Measurements from ENCODE around the gene ZNF554.

The ZNF554 gene

DNA sequence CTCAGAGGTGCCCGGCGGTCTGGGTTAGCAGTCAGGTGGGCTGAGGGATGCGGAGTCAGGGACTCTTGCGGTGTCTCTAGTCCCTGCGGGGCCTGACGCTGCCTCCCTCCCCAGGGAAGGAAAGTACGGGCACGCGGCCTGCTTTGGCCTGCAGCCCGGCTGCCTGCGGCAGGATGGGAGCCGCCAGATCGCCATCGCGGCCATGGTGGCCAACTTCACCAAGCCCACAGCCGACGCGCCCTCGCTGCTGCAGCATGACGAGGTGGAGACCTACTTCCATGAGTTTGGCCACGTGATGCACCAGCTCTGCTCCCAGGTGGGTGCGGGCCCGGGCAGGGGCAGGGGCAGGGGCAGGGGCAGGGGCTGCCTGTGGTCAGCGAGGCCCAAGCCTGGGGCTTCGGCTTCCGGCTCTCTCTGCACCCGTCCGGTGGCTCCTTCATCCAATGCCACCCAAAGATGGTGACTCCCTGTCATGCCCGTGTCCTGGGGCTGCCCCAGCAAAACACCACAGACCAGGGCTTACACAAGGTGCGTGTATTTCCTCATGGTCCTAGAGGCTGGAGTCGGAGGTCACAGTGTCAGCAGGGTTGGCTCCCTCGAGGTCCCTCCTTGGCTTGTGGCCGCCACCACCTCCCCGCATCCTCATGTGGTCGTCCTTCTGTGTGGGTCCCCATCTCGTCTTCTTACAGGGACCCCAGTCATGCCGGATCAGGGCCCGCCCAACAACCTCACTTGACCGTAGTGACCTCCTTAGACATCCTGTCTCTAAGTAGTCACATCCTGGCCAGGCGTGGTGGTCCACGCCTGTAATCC, 11.3 kb upstream of the ZNF554 start:
- H3K27ac ChIP-seq (ENCODE audit: low read depth, low read length): no peak overlapping the region
- no peak overlapping the region for H3K56ac ChIP-seq (ENCODE audit: low read length)
- H4K5ac ChIP-seq (ENCODE audit: low read length): no peak overlapping the region
- no peaks in the 10 kb centered on the region for H3K27me3 ChIP-seq (ENCODE audit: insufficient read depth, low read length, poor library complexity)
- no peak overlapping the region for H2AK5ac ChIP-seq (ENCODE audit: low read length)
- H3K4me2 ChIP-seq (ENCODE audit: low read length): no peak overlapping the region
- DNase-seq: no peak
- H3K36me3 ChIP-seq (ENCODE audit: control insufficient read depth, insufficient read depth, low read length): peaks cover 10% of the 10 kb centered on the region
- no peaks in the 10 kb centered on the region for H3K79me1 ChIP-seq (ENCODE audit: low read length)
- H4K8ac ChIP-seq (ENCODE audit: low read depth, low read length): no peak overlapping the region
- H3K4me3 ChIP-seq (ENCODE audit: low read length): no peak overlapping the region
- H2BK120ac ChIP-seq (ENCODE audit: low read depth, low read length): no peak overlapping the region
- no peak overlapping the region for H2BK5ac ChIP-seq (ENCODE audit: low read length)
- H3K4ac ChIP-seq (ENCODE audit: low read depth, low read length): no peak overlapping the region
- H3K79me2 ChIP-seq (ENCODE audit: control insufficient read depth, insufficient read depth, low read length): no peaks in the 10 kb centered on the region
- H3K18ac ChIP-seq (ENCODE audit: low read length): no peak overlapping the region
- no peaks in the 10 kb centered on the region for H3K4me1 ChIP-seq (ENCODE audit: control insufficient read depth, low read depth, low read length)
- no peak overlapping the region for H3K9ac ChIP-seq (ENCODE audit: low read length)
- no CpG with 5 or more reads among the region's 41 CpGs for WGBS (ENCODE audit: extremely low coverage, insufficient coverage, low lambda C conversion rate)
- no peak overlapping the region for H2BK15ac ChIP-seq (replicated peaks; ENCODE audit: low read depth)
- H3K23ac ChIP-seq (ENCODE audit: low read length): no peak overlapping the region

DNA sequence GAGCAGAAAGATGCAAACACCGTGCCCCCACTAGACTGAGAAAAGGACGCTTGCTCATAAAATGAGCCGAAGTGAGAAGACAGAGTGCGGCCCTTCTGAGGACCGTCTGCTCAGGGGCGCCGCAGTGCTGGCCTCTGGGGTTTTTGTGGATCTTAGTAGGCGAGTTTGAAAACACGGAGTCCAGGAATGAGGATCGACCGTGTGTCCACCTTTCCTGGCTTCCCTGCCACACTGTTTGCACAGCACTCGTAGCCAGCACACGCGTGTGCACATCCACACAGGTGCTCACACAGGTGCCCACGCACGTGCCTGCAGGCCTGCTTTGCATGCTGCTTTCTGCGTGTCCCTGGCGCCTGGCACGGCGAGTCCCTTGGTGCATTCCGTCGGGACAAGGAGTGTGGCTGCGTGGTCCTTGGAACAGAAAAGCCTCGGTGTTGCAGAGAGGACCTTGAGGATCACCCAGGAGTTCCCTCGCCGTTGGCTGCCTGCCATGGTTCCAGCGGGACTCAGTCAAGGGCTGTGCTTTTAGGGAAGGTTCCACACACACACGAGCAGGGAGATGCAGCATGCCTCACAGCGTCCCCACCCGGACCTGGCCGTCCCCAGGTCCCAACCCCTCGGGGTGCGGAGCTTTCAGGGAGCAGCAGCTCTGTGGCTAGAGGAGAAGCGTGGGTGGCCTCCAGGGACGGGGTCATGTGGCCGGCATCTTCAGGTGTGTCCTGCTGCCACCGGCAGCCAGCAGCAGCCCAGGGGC, 10.1 kb upstream of the ZNF554 start:
- Histone ChIP-seq H3K4ac (ENCODE audit: low read depth, low read length) (no peak overlapping the region), H3K79me1 (ENCODE audit: low read length) (no peaks in the 10 kb centered on the region), H3K4me3 (ENCODE audit: low read length) (no peak overlapping the region), H4K8ac (ENCODE audit: low read depth, low read length) (no peak overlapping the region), H2BK15ac (replicated peaks; ENCODE audit: low read depth) (no peak overlapping the region), H3K79me2 (ENCODE audit: control insufficient read depth, insufficient read depth, low read length) (no peaks in the 10 kb centered on the region), H3K4me1 (ENCODE audit: control insufficient read depth, low read depth, low read length) (no peaks in the 10 kb centered on the region), H3K18ac (ENCODE audit: low read length) (no peak overlapping the region), H3K27me3 (ENCODE audit: insufficient read depth, low read length, poor library complexity) (no peaks in the 10 kb centered on the region), H3K4me2 (ENCODE audit: low read length) (no peak overlapping the region), H2BK5ac (ENCODE audit: low read length) (no peak overlapping the region), H3K36me3 (ENCODE audit: control insufficient read depth, insufficient read depth, low read length) (peaks cover 10% of the 10 kb centered on the region), H3K56ac (ENCODE audit: low read length) (no peak overlapping the region), H2BK120ac (ENCODE audit: low read depth, low read length) (no peak overlapping the region), H3K9ac (ENCODE audit: low read length) (no peak overlapping the region), H3K27ac (ENCODE audit: low read depth, low read length) (no peak overlapping the region), H2AK5ac (ENCODE audit: low read length) (no peak overlapping the region), H3K23ac (ENCODE audit: low read length) (no peak overlapping the region), H4K5ac (ENCODE audit: low read length) (no peak overlapping the region)
- no peak for DNase-seq
- WGBS (ENCODE audit: extremely low coverage, insufficient coverage, low lambda C conversion rate): no CpG with 5 or more reads among the region's 37 CpGs

DNA sequence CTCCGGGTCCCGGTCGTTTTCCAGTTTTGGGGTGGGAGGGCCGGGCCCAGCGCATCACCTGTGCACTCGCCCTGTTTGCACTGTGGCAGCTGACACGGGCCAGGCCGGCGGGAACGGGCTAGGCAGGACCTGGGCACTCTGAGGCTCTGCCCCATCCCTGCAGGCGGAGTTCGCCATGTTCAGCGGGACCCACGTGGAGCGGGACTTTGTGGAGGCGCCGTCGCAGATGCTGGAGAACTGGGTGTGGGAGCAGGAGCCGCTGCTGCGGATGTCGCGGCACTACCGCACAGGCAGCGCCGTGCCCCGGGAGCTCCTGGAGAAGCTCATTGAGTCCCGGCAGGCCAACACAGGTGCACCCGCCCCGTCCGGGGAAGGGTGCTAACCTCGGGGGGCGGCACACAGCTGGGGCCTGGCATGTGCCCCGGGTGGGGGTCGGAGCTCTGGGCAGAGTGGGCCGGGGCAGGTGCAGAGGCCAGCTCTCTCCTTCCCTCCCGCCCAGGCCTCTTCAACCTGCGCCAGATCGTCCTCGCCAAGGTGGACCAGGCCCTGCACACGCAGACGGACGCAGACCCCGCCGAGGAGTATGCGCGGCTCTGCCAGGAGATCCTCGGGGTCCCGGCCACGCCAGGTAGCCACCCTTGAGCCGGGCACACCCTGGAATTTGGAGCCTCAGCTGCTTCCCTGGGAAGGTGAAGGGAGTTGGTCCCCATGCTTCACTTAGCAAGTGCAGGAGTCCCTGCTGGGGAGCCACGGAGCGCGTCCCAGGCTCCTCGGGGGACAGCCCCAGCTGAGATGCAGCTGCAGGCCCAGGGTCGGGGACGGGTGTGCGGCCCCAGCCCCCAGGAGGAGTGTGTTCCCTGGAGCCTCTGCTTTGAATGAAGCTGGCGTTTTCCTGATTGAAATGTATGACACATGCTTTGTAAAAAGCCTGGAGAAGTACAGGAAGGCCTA, 9.3 kb upstream of the ZNF554 start:
- H3K4me2 ChIP-seq (ENCODE audit: low read length): no peak overlapping the region
- no peaks in the 10 kb centered on the region for H3K4me1 ChIP-seq (ENCODE audit: control insufficient read depth, low read depth, low read length)
- no peaks in the 10 kb centered on the region for H3K27me3 ChIP-seq (ENCODE audit: insufficient read depth, low read length, poor library complexity)
- H3K79me1 ChIP-seq (ENCODE audit: low read length): no peaks in the 10 kb centered on the region
- H3K56ac ChIP-seq (ENCODE audit: low read length): no peak overlapping the region
- no peak overlapping the region for H3K4ac ChIP-seq (ENCODE audit: low read depth, low read length)
- H3K9ac ChIP-seq (ENCODE audit: low read length): no peak overlapping the region
- no peak overlapping the region for H4K8ac ChIP-seq (ENCODE audit: low read depth, low read length)
- no peak overlapping the region for H3K23ac ChIP-seq (ENCODE audit: low read length)
- no peak overlapping the region for H2BK120ac ChIP-seq (ENCODE audit: low read depth, low read length)
- H3K4me3 ChIP-seq (ENCODE audit: low read length): no peak overlapping the region
- DNase-seq: no peak
- H3K79me2 ChIP-seq (ENCODE audit: control insufficient read depth, insufficient read depth, low read length): no peaks in the 10 kb centered on the region
- no peak overlapping the region for H3K18ac ChIP-seq (ENCODE audit: low read length)
- no peak overlapping the region for H2BK15ac ChIP-seq (replicated peaks; ENCODE audit: low read depth)
- no peak overlapping the region for H2BK5ac ChIP-seq (ENCODE audit: low read length)
- peaks cover 6% of the 10 kb centered on the region for H3K36me3 ChIP-seq (ENCODE audit: control insufficient read depth, insufficient read depth, low read length)
- no peak overlapping the region for H3K27ac ChIP-seq (ENCODE audit: low read depth, low read length)
- H4K5ac ChIP-seq (ENCODE audit: low read length): no peak overlapping the region
- no CpG with 5 or more reads among the region's 58 CpGs for WGBS (ENCODE audit: extremely low coverage, insufficient coverage, low lambda C conversion rate)
- no peak overlapping the region for H2AK5ac ChIP-seq (ENCODE audit: low read length)

DNA sequence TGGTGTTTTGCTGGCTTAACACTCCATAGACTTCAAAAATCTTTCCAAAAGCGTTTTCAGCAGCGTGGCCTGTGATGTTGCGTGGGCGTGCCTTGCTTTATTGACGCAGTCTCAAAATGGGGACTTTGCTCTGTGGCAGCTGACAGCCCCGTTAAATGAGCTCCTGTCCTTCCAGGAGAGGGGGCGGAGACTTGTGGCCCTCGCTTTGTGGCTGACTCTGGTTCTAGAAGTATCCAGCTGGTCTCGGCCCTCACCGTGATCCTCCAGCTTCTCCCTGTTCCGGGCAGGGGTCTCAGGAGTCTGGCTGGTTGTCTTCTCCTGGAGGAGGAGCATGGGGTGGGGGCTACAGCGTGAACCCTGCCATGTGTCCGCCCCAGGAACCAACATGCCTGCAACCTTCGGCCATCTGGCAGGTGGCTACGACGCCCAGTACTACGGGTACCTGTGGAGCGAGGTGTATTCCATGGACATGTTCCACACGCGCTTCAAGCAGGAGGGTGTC, 8.4 kb upstream of the ZNF554 start:
- Histone ChIP-seq H3K79me1 (ENCODE audit: low read length) (no peaks in the 10 kb centered on the region), H3K4me1 (ENCODE audit: control insufficient read depth, low read depth, low read length) (no peaks in the 10 kb centered on the region), H3K27me3 (ENCODE audit: insufficient read depth, low read length, poor library complexity) (no peaks in the 10 kb centered on the region), H4K8ac (ENCODE audit: low read depth, low read length) (no peak overlapping the region), H2BK120ac (ENCODE audit: low read depth, low read length) (no peak overlapping the region), H3K79me2 (ENCODE audit: control insufficient read depth, insufficient read depth, low read length) (no peaks in the 10 kb centered on the region), H2AK5ac (ENCODE audit: low read length) (no peak overlapping the region), H2BK5ac (ENCODE audit: low read length) (no peak overlapping the region), H3K4me2 (ENCODE audit: low read length) (no peak overlapping the region), H3K9ac (ENCODE audit: low read length) (no peak overlapping the region), H3K4me3 (ENCODE audit: low read length) (no peak overlapping the region), H3K36me3 (ENCODE audit: control insufficient read depth, insufficient read depth, low read length) (peaks cover 6% of the 10 kb centered on the region), H2BK15ac (replicated peaks; ENCODE audit: low read depth) (no peak overlapping the region), H3K23ac (ENCODE audit: low read length) (no peak overlapping the region), H3K56ac (ENCODE audit: low read length) (no peak overlapping the region), H4K5ac (ENCODE audit: low read length) (no peak overlapping the region), H3K27ac (ENCODE audit: low read depth, low read length) (no peak overlapping the region), H3K18ac (ENCODE audit: low read length) (no peak overlapping the region), H3K4ac (ENCODE audit: low read depth, low read length) (no peak overlapping the region)
- no CpG with 5 or more reads among the region's 20 CpGs for WGBS (ENCODE audit: extremely low coverage, insufficient coverage, low lambda C conversion rate)
- DNase-seq: no peak

DNA sequence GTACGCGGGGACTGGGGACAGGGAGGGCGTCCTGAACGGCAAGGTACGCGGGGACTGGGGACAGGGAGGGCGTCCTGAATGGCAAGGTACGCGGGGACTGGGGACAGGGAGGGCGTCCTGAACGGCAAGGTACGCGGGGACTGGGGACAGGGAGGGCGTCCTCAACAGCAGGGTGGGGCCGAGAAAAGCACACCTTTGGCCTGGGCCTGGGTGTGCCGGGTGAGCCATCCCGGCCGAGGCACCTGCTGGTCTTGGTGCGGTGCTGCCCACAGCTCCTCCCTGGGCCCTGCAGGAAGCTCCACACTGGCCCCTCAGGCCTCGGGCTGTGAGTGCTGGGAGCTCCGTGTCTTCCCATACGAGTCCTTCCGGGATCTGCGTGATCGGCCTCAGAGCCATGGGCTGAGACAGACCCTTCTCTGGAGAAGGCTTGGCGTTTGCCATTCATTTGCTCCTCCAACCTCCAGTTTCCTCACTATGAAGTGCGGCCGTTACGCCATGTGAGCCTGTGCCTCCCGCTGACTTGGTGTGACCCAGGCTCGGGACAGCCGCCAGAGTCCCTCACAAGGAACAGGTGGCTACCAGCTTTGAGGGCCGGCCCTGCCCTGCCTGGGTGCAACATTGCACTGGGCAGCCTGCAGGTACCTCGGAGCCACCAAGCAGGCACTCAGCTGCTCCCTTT, 7.8 kb upstream of the ZNF554 start:
- peaks cover 3% of the 10 kb centered on the region for H3K36me3 ChIP-seq (ENCODE audit: control insufficient read depth, insufficient read depth, low read length)
- WGBS (ENCODE audit: extremely low coverage, insufficient coverage, low lambda C conversion rate): no CpG with 5 or more reads among the region's 34 CpGs
- no peaks in the 10 kb centered on the region for H3K4me1 ChIP-seq (ENCODE audit: control insufficient read depth, low read depth, low read length)
- no peak overlapping the region for H3K23ac ChIP-seq (ENCODE audit: low read length)
- H3K79me1 ChIP-seq (ENCODE audit: low read length): no peaks in the 10 kb centered on the region
- no peak overlapping the region for H4K5ac ChIP-seq (ENCODE audit: low read length)
- H2BK15ac ChIP-seq (replicated peaks; ENCODE audit: low read depth): no peak overlapping the region
- no peak overlapping the region for H3K4me2 ChIP-seq (ENCODE audit: low read length)
- H2AK5ac ChIP-seq (ENCODE audit: low read length): no peak overlapping the region
- no peak overlapping the region for H2BK120ac ChIP-seq (ENCODE audit: low read depth, low read length)
- no peaks in the 10 kb centered on the region for H3K27me3 ChIP-seq (ENCODE audit: insufficient read depth, low read length, poor library complexity)
- H3K4me3 ChIP-seq (ENCODE audit: low read length): no peak overlapping the region
- no peak overlapping the region for H3K56ac ChIP-seq (ENCODE audit: low read length)
- H3K4ac ChIP-seq (ENCODE audit: low read depth, low read length): no peak overlapping the region
- no peak overlapping the region for H3K18ac ChIP-seq (ENCODE audit: low read length)
- no peak for DNase-seq
- H3K27ac ChIP-seq (ENCODE audit: low read depth, low read length): no peak overlapping the region
- no peak overlapping the region for H2BK5ac ChIP-seq (ENCODE audit: low read length)
- H3K9ac ChIP-seq (ENCODE audit: low read length): no peak overlapping the region
- H3K79me2 ChIP-seq (ENCODE audit: control insufficient read depth, insufficient read depth, low read length): no peaks in the 10 kb centered on the region
- no peak overlapping the region for H4K8ac ChIP-seq (ENCODE audit: low read depth, low read length)
